GM23338 (cell line): ENCODE data around the gene SHB.

Experiments used
- CREB1 ChIP-seq: fragments of 250-450 bp; sonication (Bioruptor Pico); IDR thresholded peaks from 2 replicates; pipeline ENCODE4 v1.5.0; 2020; ENCODE audit warnings: low read depth, mild to moderate bottlenecking, moderate library complexity
- ETS1 ChIP-seq: IDR thresholded peaks from 2 replicates; pipeline ENCODE4 v1.6.1; 2016; ENCODE audit warnings: antibody characterized with exemption
- EZH2 ChIP-seq: fragments of 200-600 bp; sonication (generic); IDR thresholded peaks from one replicate; pipeline ENCODE4 v1.8.0; 2017; ENCODE audit warnings: antibody characterized with exemption, mild to moderate bottlenecking, low read depth; ENCODE audit not compliant: unreplicated experiment
- EZH2phosphoT487 ChIP-seq: fragments of 200-600 bp; sonication (generic); IDR thresholded peaks from one replicate; pipeline ENCODE4 v1.8.1; 2018; ENCODE audit warnings: antibody characterized with exemption; ENCODE audit not compliant: unreplicated experiment
- JUNB ChIP-seq: IDR thresholded peaks from one replicate; pipeline ENCODE4 v1.6.1; 2016; ENCODE audit warnings: antibody characterized with exemption; ENCODE audit not compliant: unreplicated experiment
- NANOG ChIP-seq: IDR thresholded peaks from 2 replicates; pipeline ENCODE4 v1.6.1; 2016; ENCODE audit warnings: antibody characterized with exemption, borderline replicate concordance
- POLR2AphosphoS5 ChIP-seq: IDR thresholded peaks from 2 replicates; pipeline ENCODE4 v1.6.1; 2016; ENCODE audit warnings: antibody characterized with exemption, low read depth
- STAT1 ChIP-seq: IDR thresholded peaks from one replicate; pipeline ENCODE4 v1.6.1; 2016; ENCODE audit warnings: antibody characterized with exemption; ENCODE audit not compliant: unreplicated experiment
- ZNF114 ChIP-seq: fragments of 250-450 bp; sonication (Bioruptor Pico); IDR thresholded peaks from 2 replicates; pipeline ENCODE4 v1.5.0; 2020; ENCODE audit warnings: mild to moderate bottlenecking, moderate library complexity
- ZNF331 ChIP-seq: fragments of 250-450 bp; sonication (Bioruptor Pico); IDR thresholded peaks from 2 replicates; pipeline ENCODE4 v1.5.0; 2020; ENCODE audit warnings: low read depth, mild to moderate bottlenecking, moderate library complexity
- ZNF462 ChIP-seq: fragments of 250-450 bp; sonication (Bioruptor Pico); IDR thresholded peaks from 2 replicates; pipeline ENCODE4 v1.5.0; 2020; ENCODE audit warnings: mild to moderate bottlenecking, moderate library complexity
- TF ChIP-seq, protein P1 (sequence below): IDR thresholded peaks from one replicate; pipeline ENCODE4 v1.6.1; 2018; ENCODE audit warnings: antibody characterized with exemption; ENCODE audit not compliant: unreplicated experiment
- TF ChIP-seq, protein P2 (sequence below), 2 experiments: fragments of 200-600 bp in 1 of 2; sonication (generic) in 1 of 2; conservative IDR thresholded peaks; 2 replicates each; pipeline versions ENCODE4 v1.5.1 to v1.6.1; 2016 to 2017; ENCODE audit warnings: antibody characterized with exemption in 2 of 2, low read depth in 2 of 2, mild to moderate bottlenecking in 2 of 2, moderate library complexity in 1 of 2

- TF ChIP-seq EZH2, result no peak
- TF ChIP-seq, protein P1, sequence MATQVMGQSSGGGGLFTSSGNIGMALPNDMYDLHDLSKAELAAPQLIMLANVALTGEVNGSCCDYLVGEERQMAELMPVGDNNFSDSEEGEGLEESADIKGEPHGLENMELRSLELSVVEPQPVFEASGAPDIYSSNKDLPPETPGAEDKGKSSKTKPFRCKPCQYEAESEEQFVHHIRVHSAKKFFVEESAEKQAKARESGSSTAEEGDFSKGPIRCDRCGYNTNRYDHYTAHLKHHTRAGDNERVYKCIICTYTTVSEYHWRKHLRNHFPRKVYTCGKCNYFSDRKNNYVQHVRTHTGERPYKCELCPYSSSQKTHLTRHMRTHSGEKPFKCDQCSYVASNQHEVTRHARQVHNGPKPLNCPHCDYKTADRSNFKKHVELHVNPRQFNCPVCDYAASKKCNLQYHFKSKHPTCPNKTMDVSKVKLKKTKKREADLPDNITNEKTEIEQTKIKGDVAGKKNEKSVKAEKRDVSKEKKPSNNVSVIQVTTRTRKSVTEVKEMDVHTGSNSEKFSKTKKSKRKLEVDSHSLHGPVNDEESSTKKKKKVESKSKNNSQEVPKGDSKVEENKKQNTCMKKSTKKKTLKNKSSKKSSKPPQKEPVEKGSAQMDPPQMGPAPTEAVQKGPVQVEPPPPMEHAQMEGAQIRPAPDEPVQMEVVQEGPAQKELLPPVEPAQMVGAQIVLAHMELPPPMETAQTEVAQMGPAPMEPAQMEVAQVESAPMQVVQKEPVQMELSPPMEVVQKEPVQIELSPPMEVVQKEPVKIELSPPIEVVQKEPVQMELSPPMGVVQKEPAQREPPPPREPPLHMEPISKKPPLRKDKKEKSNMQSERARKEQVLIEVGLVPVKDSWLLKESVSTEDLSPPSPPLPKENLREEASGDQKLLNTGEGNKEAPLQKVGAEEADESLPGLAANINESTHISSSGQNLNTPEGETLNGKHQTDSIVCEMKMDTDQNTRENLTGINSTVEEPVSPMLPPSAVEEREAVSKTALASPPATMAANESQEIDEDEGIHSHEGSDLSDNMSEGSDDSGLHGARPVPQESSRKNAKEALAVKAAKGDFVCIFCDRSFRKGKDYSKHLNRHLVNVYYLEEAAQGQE, result no peak
- TF ChIP-seq, protein P2, sequence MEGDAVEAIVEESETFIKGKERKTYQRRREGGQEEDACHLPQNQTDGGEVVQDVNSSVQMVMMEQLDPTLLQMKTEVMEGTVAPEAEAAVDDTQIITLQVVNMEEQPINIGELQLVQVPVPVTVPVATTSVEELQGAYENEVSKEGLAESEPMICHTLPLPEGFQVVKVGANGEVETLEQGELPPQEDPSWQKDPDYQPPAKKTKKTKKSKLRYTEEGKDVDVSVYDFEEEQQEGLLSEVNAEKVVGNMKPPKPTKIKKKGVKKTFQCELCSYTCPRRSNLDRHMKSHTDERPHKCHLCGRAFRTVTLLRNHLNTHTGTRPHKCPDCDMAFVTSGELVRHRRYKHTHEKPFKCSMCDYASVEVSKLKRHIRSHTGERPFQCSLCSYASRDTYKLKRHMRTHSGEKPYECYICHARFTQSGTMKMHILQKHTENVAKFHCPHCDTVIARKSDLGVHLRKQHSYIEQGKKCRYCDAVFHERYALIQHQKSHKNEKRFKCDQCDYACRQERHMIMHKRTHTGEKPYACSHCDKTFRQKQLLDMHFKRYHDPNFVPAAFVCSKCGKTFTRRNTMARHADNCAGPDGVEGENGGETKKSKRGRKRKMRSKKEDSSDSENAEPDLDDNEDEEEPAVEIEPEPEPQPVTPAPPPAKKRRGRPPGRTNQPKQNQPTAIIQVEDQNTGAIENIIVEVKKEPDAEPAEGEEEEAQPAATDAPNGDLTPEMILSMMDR (conservative IDR thresholded peaks at IDR 0.05; ENCODE audit: low read depth in 2 of 2), result no peak
- TF ChIP-seq JUNB, result no peak
- TF ChIP-seq POLR2AphosphoS5, result no peak
- no peak for TF ChIP-seq CREB1 (CRISPR knock-in tag)
- no peak for TF ChIP-seq EZH2phosphoT487
- no peak for TF ChIP-seq ETS1
- TF ChIP-seq STAT1, result no peak
- no peak for TF ChIP-seq ZNF331 (CRISPR knock-in tag)
- no peak for TF ChIP-seq NANOG
- TF ChIP-seq ZNF114, result no peak
- TF ChIP-seq ZNF462 (CRISPR knock-in tag), result no peak
Observed at GRCh38 chr9:37942621-37943344, 126.2 kb downstream of the SHB start.
